GM03348 (cell line): ENCODE measurements around the gene ATRIP.
A peak's percentile ranks its signal among the peaks of the same experiment; 100 is the strongest.
"Not testable (repeated sequence)": the region's sequence is repeated elsewhere in the genome, so short reads cannot be mapped to it uniquely, and the experiment has no call there.

Source experiments
- DNase-seq: peaks from one replicate; pipeline ENCODE4 v3.0.0; 2012; ENCODE audit warnings: low spot score

Gene ATRIP

DNA sequence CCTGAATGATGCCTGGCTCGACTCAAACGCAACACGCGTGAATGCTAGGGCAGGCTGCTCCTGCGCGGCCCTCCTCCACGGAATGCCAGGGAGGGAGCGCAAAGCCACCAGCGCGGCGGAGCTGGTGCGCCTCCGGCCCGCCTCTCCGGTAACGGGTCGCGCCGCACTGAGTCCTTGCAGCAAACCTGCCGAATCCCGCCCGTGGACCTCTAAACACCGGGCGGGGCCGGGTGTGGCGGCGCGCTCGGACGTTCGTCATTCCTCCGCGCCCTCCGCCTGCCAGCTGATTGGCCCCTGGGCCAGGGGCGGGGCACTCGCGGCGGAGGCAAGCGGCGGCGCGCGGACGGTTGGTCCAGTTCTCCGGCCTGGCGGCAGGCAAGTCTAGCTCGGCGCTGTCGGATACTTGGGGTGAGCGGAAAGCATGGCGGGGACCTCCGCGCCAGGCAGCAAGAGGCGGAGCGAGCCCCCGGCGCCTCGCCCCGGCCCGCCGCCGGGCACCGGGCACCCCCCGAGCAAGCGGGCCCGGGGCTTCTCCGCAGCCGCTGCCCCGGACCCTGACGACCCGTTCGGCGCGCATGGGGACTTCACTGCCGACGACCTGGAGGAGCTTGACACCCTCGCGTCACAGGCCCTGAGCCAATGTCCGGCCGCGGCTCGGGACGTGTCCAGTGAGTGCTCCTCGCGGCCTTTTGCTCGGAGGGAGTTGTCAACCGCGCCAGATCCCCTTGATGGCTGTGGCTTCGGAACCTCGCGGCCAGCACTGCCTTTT lies at the start of gene ATRIP:
TSS of gene ATRIP (plus strand) at position 313 of the 769 bp plus-strand sequence. CDS start at position 422, 109 bp downstream.
- DNase-seq = peak; percentile 97

DNA sequence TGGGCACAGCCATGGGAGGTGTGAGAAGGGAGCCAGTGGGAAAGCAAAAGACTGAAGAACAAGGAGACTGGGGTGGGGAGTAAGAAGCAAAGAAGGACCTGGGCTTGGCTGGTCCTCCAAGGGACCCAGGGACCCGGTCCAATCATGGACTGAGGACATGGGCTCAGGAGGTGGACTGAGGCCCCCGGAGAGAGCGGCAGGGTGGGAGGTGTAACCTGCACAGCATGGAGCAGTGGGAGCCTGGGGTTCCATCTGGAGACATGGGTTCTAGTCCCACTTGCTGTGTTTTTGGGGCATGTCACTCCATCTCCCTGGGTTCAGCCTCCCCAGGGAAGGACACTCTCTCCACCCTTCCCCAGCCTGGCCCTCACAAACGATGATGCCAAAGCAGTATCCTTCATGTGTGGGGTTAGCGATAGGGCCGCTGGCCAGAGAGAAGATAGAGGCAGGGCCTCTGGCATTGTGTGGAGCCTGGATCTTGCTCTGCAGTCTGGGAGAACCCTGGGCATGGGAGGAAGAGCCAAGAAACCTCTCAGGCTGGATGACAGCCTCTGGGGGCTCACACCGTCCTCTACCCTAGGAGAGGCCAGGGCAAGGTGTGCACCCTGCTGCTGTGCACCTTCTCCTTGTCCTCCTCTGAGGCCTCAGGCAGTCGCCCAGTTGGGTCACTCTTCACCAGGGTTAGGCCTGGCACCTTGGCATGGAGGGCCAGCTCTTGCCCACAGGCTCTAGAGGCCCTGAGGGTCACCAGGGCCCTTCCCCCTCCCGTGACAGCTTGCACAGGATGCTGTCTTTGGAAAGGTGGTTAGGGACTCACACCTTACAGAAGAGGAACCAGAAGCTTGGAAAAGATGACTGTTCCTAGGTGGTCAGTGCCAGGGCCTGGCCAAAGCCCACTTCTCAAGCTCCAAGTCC lies 48.5 kb upstream of the ATRIP start:
- DNase-seq = no peak

DNA sequence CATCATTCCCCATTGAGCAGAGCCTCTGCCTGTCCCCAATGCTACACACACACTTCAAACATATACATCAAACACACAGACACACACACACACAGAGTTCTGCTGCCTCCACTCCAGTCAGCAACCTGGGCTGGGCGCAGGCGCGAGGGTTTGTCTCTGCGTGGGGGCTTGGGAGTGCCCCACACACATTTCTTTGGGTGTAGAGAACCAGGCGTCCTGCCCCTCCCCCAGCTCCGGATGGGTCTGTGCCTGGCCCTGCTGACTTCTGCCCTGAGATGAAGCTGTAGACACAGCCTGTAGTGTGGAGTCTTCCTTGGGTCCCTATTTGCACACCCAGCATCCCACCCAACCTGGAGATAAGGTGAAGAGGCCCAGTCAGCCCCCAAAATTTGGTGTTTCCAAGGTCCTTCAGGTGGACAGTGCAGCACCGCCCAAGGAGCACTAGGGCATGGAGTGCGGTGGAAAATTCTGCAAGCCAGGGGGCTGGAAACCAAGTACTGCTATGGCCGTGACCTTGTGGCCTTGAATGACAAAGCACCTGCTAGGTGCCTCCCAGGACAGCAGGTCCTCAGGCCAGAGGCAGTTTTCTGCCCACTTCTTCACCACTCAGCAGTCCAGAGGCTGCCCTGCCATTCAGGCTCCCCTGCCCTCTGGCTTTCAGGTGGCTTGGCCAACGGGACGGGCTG lies 47.7 kb upstream of the ATRIP start:
- DNase-seq = no peak

DNA sequence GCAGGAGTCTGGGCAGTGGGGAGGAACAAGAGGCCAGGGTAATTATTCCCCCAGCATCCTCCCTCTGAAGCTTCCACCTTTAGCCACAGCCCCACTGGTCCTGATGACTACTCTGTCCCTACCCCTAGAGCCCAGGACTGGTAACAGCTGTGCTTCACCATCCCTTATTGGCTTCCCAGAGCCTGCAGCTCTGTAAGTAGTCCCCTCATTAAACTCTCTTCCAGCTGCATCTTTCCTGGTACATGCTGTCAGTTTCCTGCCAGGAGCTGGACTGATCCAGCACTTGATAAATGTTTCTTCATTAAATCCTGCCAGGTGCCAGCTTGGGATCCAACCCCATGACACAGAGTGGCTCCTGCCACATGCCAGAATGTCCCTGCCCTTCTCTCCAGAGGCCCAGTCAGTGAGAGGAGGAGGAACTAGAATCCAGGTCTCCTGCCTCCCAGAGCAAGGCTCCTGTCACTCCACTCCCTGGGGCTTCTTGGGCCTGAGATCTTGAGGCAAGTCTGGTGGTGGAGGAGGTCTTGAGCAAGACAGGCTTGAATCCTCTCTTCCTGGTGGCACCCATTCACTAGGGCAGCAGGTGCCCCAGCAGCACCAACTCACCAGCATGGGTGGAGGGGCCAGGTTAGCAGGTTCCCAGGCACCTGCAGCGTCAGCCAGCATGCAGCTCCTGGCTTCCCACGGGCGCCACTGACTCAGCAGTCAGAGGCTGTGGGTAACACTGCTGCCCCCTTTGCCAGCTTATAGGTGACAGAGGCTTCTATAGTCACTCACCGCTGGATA lies 47.0 kb upstream of the ATRIP start:
- no peak for DNase-seq

GRCh38 chr3:48400824-48401433 lies 45.6 kb upstream of the ATRIP start:
- peak; percentile 78 for DNase-seq

GRCh38 chr3:48401434-48401901 lies 45.1 kb upstream of the ATRIP start:
- DNase-seq = not testable (repeated sequence)

- peak; percentile 95 for DNase-seq
Measured at GRCh38 chr3:48402281-48402732, 44.2 kb upstream of the ATRIP start.

DNA sequence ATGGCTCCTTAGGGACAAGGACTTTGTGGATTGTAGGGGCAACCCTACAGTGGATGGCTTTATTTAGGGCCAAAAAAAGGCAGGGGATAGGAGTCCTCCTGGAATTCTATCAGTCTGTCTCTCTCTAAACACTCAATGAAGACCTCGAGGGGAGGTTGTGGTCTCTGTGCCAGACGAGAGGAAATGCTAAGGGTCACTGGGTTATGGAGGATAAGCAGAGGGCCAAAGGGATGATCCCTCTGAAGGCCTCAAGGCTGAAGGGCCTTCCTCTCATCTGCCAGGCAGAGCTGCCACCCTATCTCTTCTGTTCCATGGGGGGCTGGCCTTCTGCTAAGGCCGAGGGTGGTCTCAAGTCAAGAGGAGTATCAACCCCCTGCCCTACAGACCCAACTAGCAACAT lies 43.6 kb upstream of the ATRIP start:
- no peak for DNase-seq

GRCh38 chr3:48403533-48404439 lies 42.8 kb upstream of the ATRIP start:
- no peak for DNase-seq

GRCh38 chr3:48404440-48405342 lies 41.8 kb upstream of the ATRIP start:
- no peak for DNase-seq

GRCh38 chr3:48405343-48405881 lies 41.1 kb upstream of the ATRIP start:
- no peak for DNase-seq

DNA sequence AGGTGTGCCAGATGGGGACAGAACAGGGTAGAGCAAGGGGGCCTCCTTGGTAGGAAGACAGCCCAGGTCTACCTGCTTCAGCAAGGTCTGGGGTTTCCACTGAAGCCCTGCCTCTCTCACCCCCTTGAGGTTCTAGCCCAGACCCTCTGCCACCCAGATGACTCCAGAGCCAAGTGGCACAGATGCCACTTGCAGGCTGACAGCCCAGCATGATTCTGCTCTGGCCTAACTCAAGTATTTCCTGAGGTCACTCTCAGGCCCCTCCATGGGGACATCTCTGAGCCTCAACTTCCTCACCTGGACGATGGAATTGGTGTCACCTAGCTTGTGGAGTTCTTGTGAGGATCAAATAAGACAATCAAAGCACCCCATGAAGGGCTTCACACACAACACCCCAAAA lies 40.6 kb upstream of the ATRIP start:
- DNase-seq = no peak

- DNase-seq = no peak
Measured at GRCh38 chr3:48406443-48407431, 39.8 kb upstream of the ATRIP start.

DNA sequence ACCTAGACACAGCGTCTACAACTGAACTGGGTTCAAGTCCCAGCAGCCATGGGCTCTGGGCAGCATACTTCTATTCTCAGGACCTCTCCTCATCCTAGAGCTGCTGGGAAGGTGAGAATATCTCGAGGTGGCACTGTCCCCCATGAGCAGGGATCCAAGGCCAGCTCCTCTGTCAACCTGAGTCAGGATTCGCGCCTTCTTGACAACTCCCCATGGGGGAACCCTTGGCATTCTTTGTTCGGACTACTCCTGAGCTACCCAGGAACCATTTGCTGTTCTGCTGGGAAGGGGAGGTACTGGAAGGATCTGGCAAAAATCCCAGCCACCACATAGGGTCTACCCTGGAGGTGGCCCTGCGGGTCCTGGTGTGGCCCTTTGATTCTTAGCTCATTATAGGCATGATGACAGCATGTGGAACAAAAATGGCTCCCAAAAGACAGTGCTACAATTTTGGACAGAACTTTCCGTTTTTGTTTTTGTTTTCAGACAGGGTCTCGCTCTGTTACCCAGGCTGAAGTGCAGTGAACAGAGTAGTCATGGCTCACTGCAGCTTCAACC lies 38.9 kb upstream of the ATRIP start:
- no peak for DNase-seq

- no peak for DNase-seq
Measured at GRCh38 chr3:48408823-48409281, 37.7 kb upstream of the ATRIP start.

DNA sequence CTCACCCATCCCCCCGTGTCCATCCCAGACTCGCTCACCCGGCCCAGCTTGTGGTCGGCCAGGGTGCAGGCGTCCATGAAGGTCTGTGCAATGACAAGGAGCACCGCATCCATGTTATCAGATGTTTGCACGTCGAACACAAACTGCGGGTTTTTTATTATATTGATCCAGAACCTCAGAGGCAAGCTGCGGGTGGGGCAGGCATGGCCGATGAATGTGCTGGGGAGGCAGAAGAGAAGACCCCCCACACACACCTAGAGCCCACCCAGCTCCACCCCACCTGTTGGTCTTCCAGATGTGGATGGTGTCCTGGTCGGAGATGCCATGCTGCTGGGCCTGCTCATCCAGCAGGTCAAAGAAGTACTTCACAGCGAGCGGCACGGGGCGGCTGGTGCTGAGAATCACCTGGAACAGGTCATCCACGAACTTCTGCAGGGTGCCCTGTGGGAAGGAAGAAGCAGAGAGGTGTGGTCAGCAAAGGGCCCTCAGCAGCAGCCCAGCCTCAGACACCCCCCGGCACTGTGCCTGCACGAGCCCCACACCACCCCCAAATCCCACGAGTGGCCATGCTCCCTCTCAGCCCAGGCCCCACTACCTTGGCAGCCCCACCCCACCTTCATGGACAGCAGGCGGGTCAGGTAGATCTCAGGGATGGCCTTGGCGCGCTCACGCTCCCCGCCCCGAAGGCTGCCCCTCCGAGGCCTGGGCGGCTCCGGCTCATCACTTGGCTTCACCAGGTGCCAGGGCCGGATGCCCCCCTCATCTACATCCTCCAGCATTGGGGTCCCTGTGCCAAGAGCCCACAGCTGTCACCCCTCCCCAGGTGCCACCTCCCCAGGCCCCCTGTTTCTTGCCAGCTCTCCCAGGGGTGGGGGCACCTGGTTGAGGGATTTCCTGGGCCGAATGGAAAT lies 37.0 kb upstream of the ATRIP start:
- DNase-seq = no peak
